Cardiac muscle cell (in vitro differentiated cells and primary cell): ENCODE measurements around the gene ISYNA1. TPM values are rescaled to one million over a fixed set of nuclear protein-coding genes. Genes with fewer than 3 reads are reported as not detected.
"Not testable (repeated sequence)": the region's sequence is repeated elsewhere in the genome, so short reads cannot be mapped to it uniquely, and the experiment has no call there.

Experiments used
- DNase-seq, 2 donors: peaks; one replicate each; pipeline versions ENCODE4 v3.0.0 to v3.0.0-alpha.2; 2010 to 2017; ENCODE audit warnings: low read depth in 1 of 2, low spot score in 1 of 2
- H3K27ac ChIP-seq: fragments of 200-600 bp; sonication (generic); 2 replicates; pipeline ENCODE4 v1.5.1; 2016
- H3K27me3 ChIP-seq: fragments of 200-600 bp; sonication (generic); 2 replicates; pipeline ENCODE4 v1.6.0; 2016; ENCODE audit warnings: control low read depth
- H3K36me3 ChIP-seq: fragments of 200-600 bp; sonication (generic); 2 replicates; pipeline ENCODE4 v1.5.1; 2016; ENCODE audit warnings: control low read depth
- H3K4me1 ChIP-seq: fragments of 200-600 bp; sonication (generic); 2 replicates; pipeline ENCODE4 v1.8.1; 2017; ENCODE audit warnings: low read depth, mild to moderate bottlenecking, mixed run types
- H3K4me3 ChIP-seq: fragments of 200-600 bp; sonication (generic); 2 replicates; pipeline ENCODE4 v1.5.1; 2016; ENCODE audit warnings: mild to moderate bottlenecking
- H3K9me3 ChIP-seq: fragments of 200-600 bp; sonication (generic); 2 replicates; pipeline ENCODE4 v1.5.1; 2017; ENCODE audit warnings: low read depth, mild to moderate bottlenecking, control low read depth
- CTCF ChIP-seq: IDR thresholded peaks from 2 replicates; pipeline ENCODE4 v1.5.1; 2012; ENCODE audit warnings: low read depth, mild to moderate bottlenecking, low read length
- polyA plus RNA-seq: library from polyadenylated mRNA; unstranded; fragments of >200 nt; fragmentation: Nextera tagmentation; extraction: Ambion mirVana; gene quantifications from 2 replicates; pipeline ENCODE4 v1.2.1, GENCODE V29; 2016
- total RNA-seq: library from RNA; depleted of rRNA; stranded (reverse); fragments of >200 nt; gene quantifications from 2 replicates; pipeline ENCODE4 v1.2.3, GENCODE V29; 2016

The ISYNA1 gene
- total and polyA plus RNA-seq, 2 experiments from 2014 or later: 298 to 370 TPM

- H3K9me3 ChIP-seq: no peaks in the 10 kb centered on the region
- H3K4me3 ChIP-seq: no peak overlapping the region
- H3K36me3 ChIP-seq: no peaks in the 10 kb centered on the region
- H3K4me1 ChIP-seq: no peaks in the 10 kb centered on the region
- DNase-seq: no peak
- TF ChIP-seq CTCF: peak; percentile 56
- no peak overlapping the region for H3K27ac ChIP-seq
- no peaks in the 10 kb centered on the region for H3K27me3 ChIP-seq
Observed at GRCh38 chr19:18408053-18408476, 29.9 kb downstream of the ISYNA1 start.

GRCh38 chr19:18406749-18407148 is 31.2 kb downstream of the ISYNA1 start:
- DNase-seq: no peak

GRCh38 chr19:18405754-18406153 is 32.2 kb downstream of the ISYNA1 start:
- H3K9me3 ChIP-seq, H3K36me3 ChIP-seq, DNase-seq, H3K4me1 ChIP-seq, H3K27me3 ChIP-seq, H3K27ac ChIP-seq, H3K4me3 ChIP-seq: not testable (repeated sequence)

More at GRCh38 chr19:18406749-18407148, 31.2 kb downstream of the ISYNA1 start:
- no peak overlapping the region for H3K27ac ChIP-seq
- TF ChIP-seq CTCF: no peak
- no peaks in the 10 kb centered on the region for H3K9me3 ChIP-seq
- no peaks in the 10 kb centered on the region for H3K4me1 ChIP-seq
- H3K4me3 ChIP-seq: no peak overlapping the region
- H3K27me3 ChIP-seq: no peaks in the 10 kb centered on the region
- no peaks in the 10 kb centered on the region for H3K36me3 ChIP-seq

GRCh38 chr19:18402455-18403248 is 35.3 kb downstream of the ISYNA1 start:
- H3K27me3 ChIP-seq, DNase-seq, H3K9me3 ChIP-seq, H3K4me3 ChIP-seq, H3K4me1 ChIP-seq, H3K36me3 ChIP-seq, H3K27ac ChIP-seq: not testable (repeated sequence)

GRCh38 chr19:18401580-18402112 is 36.3 kb downstream of the ISYNA1 start:
- no peaks in the 10 kb centered on the region for H3K27me3 ChIP-seq
- H3K4me3 ChIP-seq: no peak overlapping the region
- H3K27ac ChIP-seq: no peak overlapping the region
- H3K9me3 ChIP-seq: no peaks in the 10 kb centered on the region
- peak; percentile 50 for TF ChIP-seq CTCF
- peak in 1 of 2 donors; percentile 78 for DNase-seq
- no peaks in the 10 kb centered on the region for H3K36me3 ChIP-seq
- H3K4me1 ChIP-seq: peaks cover 4% of the 10 kb centered on the region

- Histone ChIP-seq H3K9me3 (no peaks in the 10 kb centered on the region), H3K4me3 (no peak overlapping the region), H3K27ac (no peak overlapping the region), H3K4me1 (peaks cover 4% of the 10 kb centered on the region), H3K27me3 (no peaks in the 10 kb centered on the region), H3K36me3 (no peaks in the 10 kb centered on the region)
- TF ChIP-seq CTCF: no peak
- DNase-seq: no peak
Observed at GRCh38 chr19:18399008-18399407, 38.9 kb downstream of the ISYNA1 start.
